Fibroblast of gingiva (primary cell): Measurements from ENCODE around the gene PPARG.
"Not testable (repeated sequence)": the region's sequence is repeated elsewhere in the genome, so short reads cannot be mapped to it uniquely, and the experiment has no call there.

Experiments
- DNase-seq: peaks from one replicate; pipeline ENCODE4 v3.0.0-alpha.2; 2011; ENCODE audit warnings: low read depth

The PPARG gene

DNA sequence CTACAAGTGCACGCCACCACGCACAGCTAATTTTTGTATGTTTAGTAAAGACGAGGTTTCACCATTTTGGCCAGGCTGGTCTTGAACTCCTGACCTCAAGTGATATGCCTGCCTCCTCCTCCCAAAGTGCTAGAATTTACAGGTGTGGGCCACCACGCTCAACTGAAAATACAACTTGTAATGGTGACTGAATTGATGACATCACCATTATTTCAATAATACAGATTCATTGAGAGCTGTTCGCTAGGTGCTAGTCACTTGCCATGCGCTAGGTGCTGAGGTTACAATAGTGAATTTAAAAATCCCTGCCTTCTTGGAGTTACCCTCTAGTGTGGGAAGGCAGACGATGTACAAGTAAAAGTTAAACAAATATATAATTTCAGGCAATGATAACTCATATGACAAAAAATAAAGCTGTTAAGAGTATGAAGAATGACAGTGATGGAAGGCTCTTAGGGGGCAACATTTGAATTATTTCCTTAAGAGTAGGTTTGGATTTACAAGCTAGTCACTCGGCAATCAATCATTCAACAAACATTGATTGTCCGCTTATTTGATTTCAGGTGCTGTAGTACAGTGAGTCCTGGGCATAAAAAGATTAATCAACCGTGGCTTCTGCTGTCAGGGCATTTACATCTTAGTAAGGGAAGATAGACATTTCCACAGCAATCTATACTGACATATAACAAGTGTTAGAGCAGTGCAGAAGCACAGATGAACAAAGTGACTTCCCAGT is 9.1 kb upstream of the PPARG start:
- DNase-seq: no peak

DNA sequence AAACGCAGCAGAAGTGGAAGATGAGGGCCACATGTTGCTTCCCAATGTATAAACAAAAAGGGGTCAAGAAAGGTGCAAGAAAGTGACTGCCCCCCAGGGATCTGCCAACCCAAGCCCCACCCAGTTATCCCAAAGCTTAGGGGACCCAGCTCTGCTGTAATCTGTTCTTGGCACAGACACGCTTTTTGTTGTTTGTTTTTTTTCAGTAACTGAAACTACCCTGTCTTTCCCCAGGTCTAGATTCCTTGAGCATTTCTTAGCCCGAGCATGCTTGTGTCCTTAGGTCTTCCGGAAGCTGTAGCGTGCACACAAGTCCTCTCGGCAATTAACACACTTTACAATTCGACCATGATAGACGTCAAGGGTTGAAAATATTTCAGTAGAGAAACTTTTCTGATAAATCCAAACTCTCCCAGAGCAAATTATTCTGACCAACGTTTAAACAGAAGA is 8.5 kb upstream of the PPARG start:
- no peak for DNase-seq

DNA sequence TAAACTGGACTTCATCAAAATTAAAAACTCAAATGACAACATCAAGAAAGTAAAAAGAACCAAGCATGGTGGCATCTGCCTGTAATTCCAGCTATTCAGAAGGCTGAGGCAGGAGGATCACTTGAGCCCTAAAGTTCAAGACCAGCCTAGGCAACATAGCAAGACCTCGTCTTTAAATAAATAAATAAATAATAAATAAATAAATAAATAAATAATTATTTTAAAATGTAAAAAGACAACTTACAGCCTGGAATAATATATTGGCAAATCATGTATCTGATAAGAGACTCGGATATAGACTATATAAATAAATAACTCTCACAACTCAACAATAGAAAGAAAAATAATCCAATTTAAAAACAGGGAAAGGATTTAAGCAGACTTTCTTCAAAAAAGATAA is 4.3 kb upstream of the PPARG start:
- DNase-seq: no peak

DNA sequence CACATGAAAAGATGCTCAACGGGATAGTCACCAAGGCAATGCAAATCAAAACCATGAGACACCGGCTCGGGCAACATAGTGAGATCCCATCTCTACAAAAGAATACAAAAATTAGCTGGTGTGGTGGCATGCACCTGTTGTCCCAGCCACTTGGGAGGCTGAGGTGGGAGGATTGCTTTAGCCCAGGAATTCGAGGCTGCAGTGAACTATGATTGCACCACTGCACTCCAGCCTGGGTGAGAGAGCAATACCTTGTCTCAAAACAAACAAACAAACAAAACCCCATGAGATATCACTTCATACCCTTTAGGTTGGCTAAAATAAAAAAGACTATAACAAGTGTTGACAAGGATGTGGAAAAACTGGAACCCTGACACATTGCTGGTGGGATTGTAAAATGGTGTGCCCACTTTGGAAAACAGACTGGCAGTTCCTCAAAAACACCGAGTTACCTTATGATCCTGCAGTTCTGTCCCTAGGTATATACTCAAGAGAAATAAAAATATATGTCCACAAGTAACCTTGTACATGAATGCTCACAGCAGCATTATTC is 3.8 kb upstream of the PPARG start:
- no peak for DNase-seq

- not testable (repeated sequence) for DNase-seq
These were observed 3.1 kb upstream of the PPARG start for GRCh38 chr3:12285779-12286178.

GRCh38 chr3:12286504-12286903 is 2.4 kb upstream of the PPARG start:
- no peak for DNase-seq

- DNase-seq: peak; percentile 16
These were observed 1.7 kb upstream of the PPARG start for GRCh38 chr3:12286927-12287726.

DNA sequence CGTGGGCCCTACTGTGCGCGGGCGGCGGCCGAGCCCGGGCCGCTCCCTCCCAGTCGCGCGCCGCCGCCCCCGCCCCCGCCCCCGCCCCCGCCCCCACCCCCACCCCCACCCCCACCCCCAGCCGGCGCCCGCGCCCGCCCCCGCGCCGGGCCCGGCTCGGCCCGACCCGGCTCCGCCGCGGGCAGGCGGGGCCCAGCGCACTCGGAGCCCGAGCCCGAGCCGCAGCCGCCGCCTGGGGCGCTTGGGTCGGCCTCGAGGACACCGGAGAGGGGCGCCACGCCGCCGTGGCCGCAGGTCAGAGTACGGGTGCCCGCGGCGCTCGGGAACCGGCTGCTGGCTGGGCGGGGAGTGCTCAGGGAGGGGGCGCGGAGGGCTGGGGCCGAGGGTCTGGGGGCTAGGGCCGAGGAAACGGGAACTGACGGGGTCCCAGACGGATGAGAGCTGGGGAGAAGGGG is 1.1 kb upstream of the PPARG start:
- peak; percentile 58 for DNase-seq

DNA sequence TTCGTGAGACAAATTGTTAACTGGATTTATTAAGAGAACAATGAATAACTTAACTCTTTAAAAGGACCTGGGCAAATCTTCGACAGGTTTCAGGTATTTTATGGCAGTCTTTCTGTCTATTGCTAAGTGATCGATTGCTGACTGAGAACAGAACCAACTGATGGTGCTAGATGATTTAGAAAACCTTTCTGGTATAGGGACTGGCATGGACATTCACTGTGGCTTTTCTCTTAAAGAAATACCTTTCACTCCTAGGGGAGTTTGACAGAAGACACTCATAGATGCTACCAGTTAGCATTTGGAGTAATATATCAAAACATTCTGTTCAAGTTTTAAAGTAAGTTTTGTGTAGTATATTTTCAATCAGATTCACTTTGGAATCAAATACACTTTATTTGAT is 654 bp downstream of the PPARG start:
- DNase-seq: no peak

DNA sequence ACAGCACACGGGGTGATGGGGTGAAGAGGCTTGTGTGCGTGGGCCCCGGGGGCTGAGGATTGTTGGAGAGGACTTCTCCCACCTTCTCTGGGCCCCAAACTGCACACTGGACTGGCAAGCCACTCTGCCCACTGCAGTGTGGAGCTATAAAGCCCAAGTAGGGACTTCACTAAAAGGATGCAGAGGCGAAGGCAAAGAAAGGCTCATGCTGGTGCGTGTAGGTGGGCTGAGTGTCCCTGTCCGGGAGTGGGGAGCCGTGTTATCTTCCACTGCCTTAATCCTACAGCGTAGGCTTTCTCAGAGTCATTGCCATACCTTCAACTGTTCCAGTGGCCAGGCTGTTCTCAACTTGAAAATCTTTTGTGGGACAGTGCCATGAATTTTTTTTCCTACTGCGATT is 3.9 kb downstream of the PPARG start:
- no peak for DNase-seq

DNA sequence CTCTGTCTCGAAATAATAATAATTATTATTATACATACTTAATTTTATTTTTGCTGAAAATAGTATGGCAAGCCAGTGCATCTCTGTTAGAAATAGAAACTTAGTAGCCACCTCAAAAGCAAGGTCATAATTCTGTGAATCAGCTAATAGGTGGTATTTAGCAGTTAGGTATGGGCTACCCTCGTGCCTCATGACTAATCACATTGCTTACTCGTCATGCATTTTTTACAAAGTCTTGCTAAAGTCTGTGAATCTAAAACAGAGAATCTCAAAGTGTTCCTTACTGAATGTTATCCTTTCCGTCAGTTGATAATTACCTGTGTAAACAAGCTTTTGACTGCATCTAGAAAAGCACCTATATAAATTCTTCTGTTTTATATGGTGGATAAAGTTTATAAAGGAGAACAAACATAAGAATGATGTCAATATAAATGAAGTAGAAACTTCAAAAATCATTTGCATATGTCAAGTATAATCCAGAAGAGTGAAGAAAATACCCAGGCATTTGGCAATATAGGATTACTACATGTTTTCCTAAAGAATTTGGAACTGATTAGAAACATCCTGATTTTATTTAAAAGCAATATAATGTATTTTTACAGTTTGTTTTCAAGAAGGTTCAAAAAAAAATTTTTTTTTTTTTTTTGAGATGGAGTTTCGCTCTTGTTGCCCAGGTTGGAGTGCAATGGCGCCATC is 6.2 kb downstream of the PPARG start:
- peak; percentile 81 for DNase-seq

- DNase-seq: no peak
These were observed 7.6 kb downstream of the PPARG start for GRCh38 chr3:12296511-12296910.

DNA sequence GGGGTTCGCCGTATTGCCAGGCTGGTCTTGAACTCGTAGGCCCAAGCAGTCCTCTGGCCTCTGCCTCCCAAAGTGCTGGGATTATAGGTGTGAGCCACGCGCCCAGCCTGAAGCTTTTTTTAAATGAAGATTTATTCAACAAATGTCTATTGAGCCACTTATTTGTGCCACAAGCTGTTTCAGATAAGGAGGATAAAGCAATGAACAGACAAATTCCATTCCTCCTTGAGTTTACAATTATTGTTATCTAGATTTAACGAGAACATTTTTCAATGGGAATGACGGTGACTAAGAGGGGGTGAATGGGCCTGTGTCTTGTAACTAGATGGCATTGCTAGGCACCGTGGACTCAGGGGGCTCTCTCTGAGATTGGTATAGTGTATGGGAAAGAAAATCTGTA is 10.2 kb downstream of the PPARG start:
- no peak for DNase-seq

DNA sequence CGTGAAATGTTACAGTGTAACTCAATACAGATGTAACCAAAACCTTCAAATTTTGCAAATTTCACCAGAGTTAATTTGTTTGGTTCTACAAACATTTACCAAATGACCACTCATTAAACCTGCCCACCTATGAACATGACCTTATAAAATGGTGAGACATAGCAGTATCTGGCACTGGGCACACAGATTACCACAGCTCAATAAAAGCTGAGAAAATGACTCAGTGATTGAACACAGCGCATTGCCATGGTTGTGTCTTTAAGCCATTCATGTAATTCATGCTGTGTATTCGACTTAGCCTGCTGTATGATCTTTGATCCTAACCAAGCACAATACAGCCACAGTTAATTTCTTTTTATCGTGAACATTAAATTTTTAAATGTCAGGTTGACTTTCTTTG is 11.3 kb downstream of the PPARG start:
- no peak for DNase-seq

DNA sequence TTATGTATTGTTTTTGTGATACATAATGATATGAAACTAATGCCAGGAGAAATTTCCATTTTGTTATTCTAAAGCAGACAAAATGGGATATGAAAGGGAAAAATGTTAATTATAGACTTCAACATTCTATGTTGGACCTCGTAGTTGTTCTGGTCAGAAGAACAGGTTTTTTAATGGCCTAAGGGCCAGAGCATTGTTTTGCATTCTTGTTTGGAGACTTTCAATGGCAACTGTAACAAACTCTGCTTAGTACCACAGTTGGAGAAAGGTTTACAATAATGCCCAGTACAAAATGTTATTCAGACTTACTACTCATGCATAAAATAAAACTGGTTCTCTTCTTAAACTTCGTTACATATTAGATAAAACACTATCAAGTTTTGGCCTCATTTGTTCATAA is 12.2 kb downstream of the PPARG start:
- no peak for DNase-seq

GRCh38 chr3:12301513-12301912 is 12.6 kb downstream of the PPARG start:
- no peak for DNase-seq

DNA sequence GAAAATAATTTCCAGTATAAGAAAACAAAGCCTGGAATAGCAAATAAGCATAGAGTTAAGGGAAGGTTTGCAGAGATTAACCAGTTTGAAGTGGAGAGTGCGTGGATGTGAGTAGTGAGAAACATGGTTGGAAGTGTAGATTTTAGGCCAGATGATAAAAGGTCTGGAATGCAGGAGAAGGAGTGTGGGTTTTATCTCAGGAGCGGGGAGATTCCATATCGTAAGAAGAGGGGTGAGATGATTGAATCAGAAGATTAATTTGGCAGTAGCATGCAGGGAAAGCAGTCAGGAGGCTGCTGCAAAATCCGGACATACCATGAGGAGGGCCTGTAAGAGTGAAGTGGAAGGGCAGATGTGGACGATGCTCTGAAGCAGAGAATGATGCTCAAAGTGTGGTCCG is 13.7 kb downstream of the PPARG start:
- no peak for DNase-seq

- peak; percentile 66 for DNase-seq
These were observed 14.7 kb downstream of the PPARG start for GRCh38 chr3:12303534-12303933.

GRCh38 chr3:12303993-12304392 is 15.1 kb downstream of the PPARG start:
- DNase-seq: no peak

- DNase-seq: no peak
These were observed 18.3 kb downstream of the PPARG start for GRCh38 chr3:12307136-12307535.

DNA sequence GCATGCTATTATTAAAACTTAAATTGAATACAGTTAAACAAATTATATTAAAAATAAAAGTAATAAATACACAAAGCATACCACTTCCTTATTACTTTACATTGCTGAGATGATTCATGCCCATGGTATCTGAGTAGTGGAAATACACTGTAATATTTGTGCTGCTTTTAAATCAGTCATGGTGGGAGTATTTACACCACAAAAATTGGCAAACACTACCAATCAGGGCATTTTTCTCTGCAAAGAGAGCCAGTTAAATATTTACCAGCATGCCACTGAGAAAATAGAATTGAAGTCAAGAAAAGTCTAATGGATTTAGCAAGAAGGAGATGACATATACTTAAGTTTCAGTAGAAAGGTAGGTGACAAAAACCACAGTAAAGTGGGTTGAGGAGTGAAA is 19.6 kb downstream of the PPARG start:
- peak; percentile 91 for DNase-seq

DNA sequence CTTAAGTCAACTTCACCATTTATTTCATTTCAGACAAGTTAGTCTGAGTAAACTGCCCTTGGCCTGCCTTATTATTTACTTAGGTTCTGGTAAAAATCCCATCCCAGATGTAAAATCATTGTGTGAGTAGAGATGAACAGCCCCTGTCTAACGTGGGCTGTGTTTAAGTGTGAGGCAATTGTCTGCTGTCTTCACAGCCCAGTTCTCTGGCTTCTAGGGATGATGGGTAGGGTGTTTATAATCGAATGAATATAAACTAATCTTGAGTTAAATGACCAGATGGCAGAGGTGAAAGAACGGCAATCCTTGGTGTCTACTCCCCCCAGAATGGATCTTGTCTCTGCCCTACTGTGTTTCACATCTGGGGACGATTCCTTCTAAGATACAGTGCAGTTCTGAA is 20.8 kb downstream of the PPARG start:
- no peak for DNase-seq

DNA sequence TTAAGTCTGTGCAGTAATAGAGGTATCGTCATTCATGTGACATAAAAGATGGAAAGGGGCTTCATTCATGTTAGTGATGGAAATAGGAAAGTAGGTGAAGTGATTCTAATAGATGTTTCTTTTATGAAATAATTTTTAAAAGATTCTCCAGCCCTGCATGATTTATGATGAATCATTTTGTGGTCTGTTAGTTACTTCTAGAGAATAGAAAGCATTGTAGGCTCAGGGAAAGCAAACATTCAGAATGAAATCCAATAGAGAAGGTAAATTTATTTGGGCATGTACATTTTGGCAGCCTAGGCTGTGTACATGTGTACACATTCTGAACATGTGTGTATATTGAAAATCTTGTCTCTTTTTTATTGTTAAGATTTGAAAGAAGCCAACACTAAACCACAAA is 23.1 kb downstream of the PPARG start:
- DNase-seq: no peak
